ENCODE results near the gene SKI. TPM values are rescaled to one million over a fixed set of nuclear protein-coding genes. Genes with fewer than 3 reads are reported as not detected.

Gene SKI
- total RNA-seq, 4 donors from 2014 or later: 60.2 to 157 (median 79.0) TPM

DNA sequence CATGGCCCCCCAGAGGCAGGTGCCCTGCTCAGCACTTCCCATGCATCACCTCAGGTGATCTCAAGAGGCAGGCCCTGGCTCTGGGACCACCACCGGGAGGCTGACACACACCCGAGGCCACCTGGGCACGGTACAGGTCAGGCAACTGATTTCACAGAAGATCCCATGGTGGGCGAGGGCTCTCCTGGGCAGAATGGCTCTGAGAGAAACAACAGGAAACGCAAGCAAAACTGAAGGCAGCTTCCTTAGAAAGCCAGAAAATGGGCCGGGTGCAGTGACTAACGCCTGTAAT lies 11.4 kb upstream of the SKI start:
- no peak for ATAC-seq
- no peaks in the 10 kb centered on the region for H3K27me3 ChIP-seq
- no CpG with 5 or more reads among the region's 7 CpGs for WGBS, 2 donors (ENCODE audit: low coverage in 1 of 2)

DNA sequence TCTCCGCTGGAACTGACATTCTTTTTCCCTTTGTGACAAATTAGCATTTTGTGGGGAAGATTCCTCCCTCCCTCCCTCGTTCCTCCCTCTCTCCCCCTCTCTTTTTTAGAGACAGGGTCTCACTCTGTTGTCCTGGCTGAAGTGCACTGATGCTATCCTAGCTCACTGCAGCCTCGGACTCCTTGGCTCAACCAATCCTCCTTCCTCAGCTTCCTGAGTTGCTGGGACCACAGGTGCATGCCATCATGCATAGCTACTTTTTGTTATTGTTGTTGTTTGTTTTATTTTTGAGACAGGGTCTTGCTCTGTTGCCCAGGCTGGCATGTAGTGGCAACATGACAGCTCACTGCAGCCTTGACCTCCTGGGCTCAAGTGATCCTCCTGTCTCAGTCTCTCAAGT lies 6.8 kb upstream of the SKI start:
- Histone ChIP-seq H3K27me3 (no peaks in the 10 kb centered on the region), H3K4me1 (peaks cover 0 to 4% (median 0%) of the 10 kb centered on the region in 3 donors), H3K36me3 (no peaks in the 10 kb centered on the region), H3K9me3 (no peaks in the 10 kb centered on the region), H3K27ac (no peak overlapping the region), H3K4me3 (no peak overlapping the region)
- no peak for TF ChIP-seq EP300 (IDR thresholded peaks at IDR 0.05)
- TF ChIP-seq CTCF (IDR thresholded peaks at IDR 0.05): no peak
- TF ChIP-seq POLR2A (IDR thresholded peaks at IDR 0.05): no peak
- TF ChIP-seq POLR2AphosphoS5 (IDR thresholded peaks at IDR 0.05): no peak
- no peak for ATAC-seq
- WGBS, 2 donors (ENCODE audit: low coverage in 1 of 2): 71 to 80% methylated on average over 1 to 3 of the region's 3 CpGs

More for the DNA sequence above, 11.4 kb upstream of the SKI start:
- no peak overlapping the region for H3K27ac ChIP-seq
- H3K36me3 ChIP-seq: no peaks in the 10 kb centered on the region
- H3K4me3 ChIP-seq: no peak overlapping the region
- peaks cover 13 to 39% (median 31%) of the 10 kb centered on the region in 3 donors for H3K4me1 ChIP-seq
- no peaks in the 10 kb centered on the region for H3K9me3 ChIP-seq
- TF ChIP-seq POLR2A (IDR thresholded peaks at IDR 0.05) (no peak), CTCF (IDR thresholded peaks at IDR 0.05) (no peak), EP300 (IDR thresholded peaks at IDR 0.05) (no peak), POLR2AphosphoS5 (IDR thresholded peaks at IDR 0.05) (no peak)

GRCh38 chr1:2224170-2224584 lies 3.9 kb upstream of the SKI start:
- H3K4me1 ChIP-seq: peaks cover 0 to 11% (median 5%) of the 10 kb centered on the region in 3 donors
- no peaks in the 10 kb centered on the region for H3K36me3 ChIP-seq
- ATAC-seq: no peak
- no peak overlapping the region for H3K27ac ChIP-seq
- H3K4me3 ChIP-seq: no peak overlapping the region
- H3K9me3 ChIP-seq: no peaks in the 10 kb centered on the region
- WGBS, 2 donors (ENCODE audit: low coverage in 1 of 2): 88% methylated on average over 4 of the region's 7 CpGs; no CpG with 5 or more reads in 1 of the 2 donors
- TF ChIP-seq EP300 (IDR thresholded peaks at IDR 0.05): no peak
- no peak for TF ChIP-seq POLR2A (IDR thresholded peaks at IDR 0.05)
- TF ChIP-seq POLR2AphosphoS5 (IDR thresholded peaks at IDR 0.05): no peak
- no peak for TF ChIP-seq CTCF (IDR thresholded peaks at IDR 0.05)
- no peaks in the 10 kb centered on the region for H3K27me3 ChIP-seq

DNA sequence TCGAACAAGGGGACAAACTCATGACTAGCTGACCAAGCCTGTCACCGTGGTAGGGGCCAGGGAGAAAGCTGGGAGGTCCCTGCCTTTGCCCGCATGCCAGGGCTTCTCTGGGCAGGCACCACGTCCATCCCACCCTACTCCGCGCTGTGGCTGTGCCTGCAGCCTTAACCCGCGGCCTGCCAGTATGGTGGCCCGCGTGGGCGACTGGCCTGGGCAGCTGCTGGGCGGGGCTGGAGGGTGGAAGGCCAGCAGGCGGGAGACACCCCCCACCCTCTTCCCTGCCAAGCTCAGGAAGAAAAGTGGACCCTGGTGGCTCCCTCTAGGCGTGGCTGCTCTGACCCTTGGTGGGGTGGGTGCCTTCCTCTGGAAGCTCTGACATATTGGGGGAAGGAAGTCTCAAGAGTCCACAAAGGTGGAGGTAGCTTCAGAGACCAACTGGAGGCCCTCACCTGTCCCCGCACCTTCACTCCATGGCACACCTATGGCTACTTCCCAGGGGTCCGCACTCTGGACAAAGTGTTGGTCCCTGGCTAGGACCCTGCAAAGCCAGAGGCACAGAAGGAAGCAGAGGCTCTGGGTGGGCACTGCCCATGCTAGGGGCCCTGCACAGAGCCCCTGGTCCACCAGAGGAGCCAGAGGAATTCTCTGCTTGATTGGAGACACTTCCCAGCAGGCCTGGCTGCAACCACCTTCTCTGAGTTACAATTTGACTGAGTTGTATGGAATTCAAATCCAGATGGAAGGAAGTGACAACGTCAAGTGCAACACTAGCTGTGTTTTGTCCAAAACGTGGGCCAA lies 3.3 kb upstream of the SKI start:
- Histone ChIP-seq H3K27me3 (no peaks in the 10 kb centered on the region), H3K4me1 (peaks cover 0 to 17% (median 5%) of the 10 kb centered on the region in 3 donors), H3K9me3 (no peaks in the 10 kb centered on the region), H3K4me3 (no peak overlapping the region), H3K36me3 (no peaks in the 10 kb centered on the region), H3K27ac (no peak overlapping the region)
- 67% methylated on average over 6 of the region's 18 CpGs; no CpG with 5 or more reads in 1 of the 2 donors for WGBS, 2 donors (ENCODE audit: low coverage in 1 of 2)
- no peak for ATAC-seq
- TF ChIP-seq POLR2AphosphoS5 (IDR thresholded peaks at IDR 0.05): no peak
- TF ChIP-seq EP300 (IDR thresholded peaks at IDR 0.05): no peak
- no peak for TF ChIP-seq POLR2A (IDR thresholded peaks at IDR 0.05)
- no peak for TF ChIP-seq CTCF (IDR thresholded peaks at IDR 0.05)
